Psoas muscle (tissue), 8 donors: ENCODE results near the gene BRINP3. TPM values are rescaled to one million over a fixed set of nuclear protein-coding genes. Genes with fewer than 3 reads are reported as not detected.

ENCODE experiments used
- ATAC-seq, 4 donors: fragments of 200-7000 bp; cut with Tn5 transposase; one replicate each; pipeline ENCODE4 v1.9.1; 2020; ENCODE audit warnings: moderate library complexity in 3 of 4, mild to moderate bottlenecking in 2 of 4
- DNase-seq, 2 donors: peaks; one replicate each; pipeline ENCODE4 v3.0.0-alpha.2; 2020
- H3K27ac ChIP-seq: fragments of 200-600 bp; one replicate; pipeline ENCODE4 v1.8.0; 2022
- H3K27me3 ChIP-seq, 3 donors: fragments of 200-600 bp in 1 of 3; one replicate each; pipeline versions ENCODE4 v1.6.1 to v1.8.0; 2013 to 2022; ENCODE audit warnings: low read length in 2 of 3, mild to moderate bottlenecking in 2 of 3, moderate library complexity in 1 of 3; ENCODE audit not compliant: insufficient read depth in 3 of 3
- H3K36me3 ChIP-seq, 2 donors: fragments of 200-600 bp in 1 of 2; one replicate each; pipeline versions ENCODE4 v1.6.1 to v1.8.0; 2013 to 2022; ENCODE audit warnings: low read depth in 1 of 2, mild to moderate bottlenecking in 1 of 2, moderate library complexity in 1 of 2; ENCODE audit not compliant: insufficient read depth in 1 of 2
- H3K4me1 ChIP-seq: fragments of 200-600 bp; one replicate; pipeline ENCODE4 v1.8.0; 2022
- H3K4me3 ChIP-seq: fragments of 200-600 bp; one replicate; pipeline ENCODE4 v1.8.0; 2022; ENCODE audit warnings: mild to moderate bottlenecking
- H3K9me3 ChIP-seq: fragments of 200-600 bp; one replicate; pipeline ENCODE4 v1.8.0; 2022
- WGBS, 3 donors: extraction: QIAGEN DNeasy Blood & Tissue Kit; methylation state at CpG; one replicate each; pipeline versions ENCODE4 v1.1.6 to v1.1.7; 2013; 5-methylcytosine and 5-hydroxymethylcytosine counted together
- intact Hi-C, 2 donors: fragments of 100-400 bp; cut with DNase I; formaldehyde crosslinking; loops; one replicate each; pipeline versions ENCODE4 v1.11.0 to v1.14.2; 2022
- polyA plus RNA-seq, 3 donors: library from polyadenylated mRNA; stranded (reverse); fragments of 200-250 nt; gene quantifications; one replicate each; pipeline ENCODE4 v1.2.3, GENCODE V29; 2013
- total RNA-seq, 4 donors: library from RNA; stranded (reverse); fragmentation: NEBNext Ultra II Directional in 2 of 4; extraction: Animal tissue kit (Norgen Biotek cat#: 25700) in 2 of 4; gene quantifications; one replicate each; pipeline versions ENCODE4 v1.2.1 to v1.2.4, GENCODE V29; 2021 to 2023
- TF ChIP-seq, protein P1 (sequence below): fragments of 200-600 bp; IDR thresholded peaks from one replicate; pipeline ENCODE4 v1.8.0; 2022; ENCODE audit warnings: antibody characterized with exemption
- donor health status: healthy with polysubstance abuse.
- donor health status: DM: no; HTN: no; CAD: no; lungs with moderate emphysema.
- donor health status: Bipolar disorder and iron deficiency.
- donor health status: healthy.
- donor health status: DM: yes; HTN: yes; CAD: no.
- donor health status: DM: no; HTN: no; CAD: no.
- donor health status: DM: no; HTN: no; CAD: no.
- donor health status: DM: yes; HTN: yes; CAD: no.

Gene BRINP3
- total and polyA plus RNA-seq, 7 donors: 0.09 to 0.45 TPM; not detected in 5

DNA sequence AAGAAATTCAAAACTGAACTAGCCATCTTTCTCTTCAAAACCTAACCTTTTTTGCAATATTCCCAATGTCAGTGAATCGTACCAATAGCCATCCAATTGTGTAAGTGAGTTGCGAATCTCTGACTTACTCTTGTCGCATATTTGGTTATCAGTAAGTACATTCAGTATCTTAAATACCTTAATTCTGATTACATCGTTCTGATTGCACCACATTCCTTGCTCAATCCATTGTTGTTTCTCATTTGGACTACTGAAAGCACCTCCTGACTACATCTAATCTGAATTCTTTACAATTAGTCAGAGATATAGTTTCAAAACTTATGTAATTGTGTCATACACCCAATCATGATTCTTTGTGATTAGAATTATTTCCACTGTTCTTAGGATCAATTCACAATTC, 16.8 kb upstream of the BRINP3 start:
- Histone ChIP-seq H3K36me3 (no peaks in the 10 kb centered on the region), H3K4me1 (no peaks in the 10 kb centered on the region), H3K9me3 (no peaks in the 10 kb centered on the region), H3K27ac (no peak overlapping the region), H3K27me3 (no peaks in the 10 kb centered on the region), H3K4me3 (no peak overlapping the region)
- intact Hi-C loops: no loop called here
- DNase-seq (no peak), ATAC-seq (no peak)
- WGBS, 3 donors: 82 to 93% (median 88%) methylated on average over 4 of the region's 4 CpGs
- TF ChIP-seq, protein P1, sequence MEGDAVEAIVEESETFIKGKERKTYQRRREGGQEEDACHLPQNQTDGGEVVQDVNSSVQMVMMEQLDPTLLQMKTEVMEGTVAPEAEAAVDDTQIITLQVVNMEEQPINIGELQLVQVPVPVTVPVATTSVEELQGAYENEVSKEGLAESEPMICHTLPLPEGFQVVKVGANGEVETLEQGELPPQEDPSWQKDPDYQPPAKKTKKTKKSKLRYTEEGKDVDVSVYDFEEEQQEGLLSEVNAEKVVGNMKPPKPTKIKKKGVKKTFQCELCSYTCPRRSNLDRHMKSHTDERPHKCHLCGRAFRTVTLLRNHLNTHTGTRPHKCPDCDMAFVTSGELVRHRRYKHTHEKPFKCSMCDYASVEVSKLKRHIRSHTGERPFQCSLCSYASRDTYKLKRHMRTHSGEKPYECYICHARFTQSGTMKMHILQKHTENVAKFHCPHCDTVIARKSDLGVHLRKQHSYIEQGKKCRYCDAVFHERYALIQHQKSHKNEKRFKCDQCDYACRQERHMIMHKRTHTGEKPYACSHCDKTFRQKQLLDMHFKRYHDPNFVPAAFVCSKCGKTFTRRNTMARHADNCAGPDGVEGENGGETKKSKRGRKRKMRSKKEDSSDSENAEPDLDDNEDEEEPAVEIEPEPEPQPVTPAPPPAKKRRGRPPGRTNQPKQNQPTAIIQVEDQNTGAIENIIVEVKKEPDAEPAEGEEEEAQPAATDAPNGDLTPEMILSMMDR: no peak

DNA sequence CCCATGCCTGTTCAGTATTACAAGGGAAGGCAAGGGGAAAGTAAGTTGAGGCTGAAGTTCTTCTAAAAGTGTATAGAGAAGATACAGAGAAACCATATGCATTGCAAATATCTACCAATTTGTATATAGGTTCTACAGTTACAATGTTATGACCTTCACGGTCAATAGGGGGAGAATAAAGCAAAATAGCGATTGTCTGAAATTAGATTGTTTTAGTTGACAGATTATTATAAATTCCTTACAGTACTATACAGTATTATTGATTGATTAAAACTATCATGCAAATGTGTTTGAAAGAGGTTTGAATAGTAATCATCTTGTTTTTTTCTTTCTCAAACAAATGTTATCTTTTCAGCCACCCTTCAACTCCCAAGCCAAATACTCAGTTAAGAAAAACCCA, 13.7 kb upstream of the BRINP3 start:
- no peak overlapping the region for H3K27ac ChIP-seq
- H3K4me1 ChIP-seq: no peaks in the 10 kb centered on the region
- WGBS, 3 donors: 93 to 98% (median 96%) methylated on average over 2 of the region's 2 CpGs
- no peaks in the 10 kb centered on the region for H3K36me3 ChIP-seq
- no peak for ATAC-seq
- no peak overlapping the region for H3K4me3 ChIP-seq
- no peak for DNase-seq
- TF ChIP-seq, protein P1: no peak
- no peaks in the 10 kb centered on the region for H3K9me3 ChIP-seq
- intact Hi-C loops: no loop called here
- H3K27me3 ChIP-seq: no peaks in the 10 kb centered on the region

DNA sequence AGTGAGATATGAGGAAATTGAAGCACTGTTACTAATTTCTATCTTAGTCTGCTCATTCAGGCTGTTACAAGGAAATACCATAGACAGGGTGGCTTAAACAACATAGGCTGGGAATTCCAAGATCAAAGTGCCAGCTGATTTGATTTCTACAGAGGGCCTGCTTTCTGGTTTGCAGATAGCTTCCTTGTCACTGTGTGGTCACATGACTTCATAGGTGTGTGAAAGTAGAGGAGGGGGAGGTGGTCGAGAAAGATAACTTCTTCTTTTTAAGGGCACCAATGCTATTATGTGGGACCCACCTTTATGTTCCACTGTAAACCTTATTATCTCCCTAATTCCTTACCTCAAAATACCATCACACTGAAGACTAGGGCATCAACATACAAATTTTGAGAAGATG, 6.4 kb upstream of the BRINP3 start:
- no peak overlapping the region for H3K4me3 ChIP-seq
- DNase-seq (no peak), ATAC-seq (no peak)
- TF ChIP-seq, protein P1: no peak
- peaks cover 0 to 4% (median 0%) of the 10 kb centered on the region in 3 donors for H3K27me3 ChIP-seq
- no peaks in the 10 kb centered on the region for H3K9me3 ChIP-seq
- 64 to 91% (median 67%) methylated on average over 1 of the region's 1 CpG for WGBS, 3 donors
- no peaks in the 10 kb centered on the region for H3K36me3 ChIP-seq
- H3K4me1 ChIP-seq: no peaks in the 10 kb centered on the region
- H3K27ac ChIP-seq: no peak overlapping the region
- intact Hi-C loops: no loop called here

DNA sequence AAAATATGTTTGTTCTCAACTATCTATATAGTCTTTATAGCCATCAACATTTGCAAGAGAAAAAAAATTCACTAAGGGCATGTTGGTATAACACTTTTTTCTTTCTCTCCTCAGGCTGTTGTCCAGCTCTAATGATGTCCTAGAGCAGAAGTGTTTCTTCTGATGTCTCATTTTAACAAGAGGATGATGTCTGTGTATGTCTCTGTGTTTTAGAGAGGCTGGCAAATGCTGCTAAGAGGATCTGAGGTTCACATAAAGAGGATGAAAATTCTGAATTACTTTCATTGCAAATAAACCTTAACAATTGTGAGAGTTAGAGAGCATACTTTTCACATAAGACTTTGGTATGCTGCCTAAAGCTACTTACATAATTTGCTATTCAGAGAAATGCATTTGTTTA, 2.6 kb upstream of the BRINP3 start:
- H3K4me3 ChIP-seq: no peak overlapping the region
- no peaks in the 10 kb centered on the region for H3K36me3 ChIP-seq
- intact Hi-C loops: no loop called here
- H3K27me3 ChIP-seq: peaks cover 0 to 19% (median 5%) of the 10 kb centered on the region in 3 donors
- H3K27ac ChIP-seq: no peak overlapping the region
- no peaks in the 10 kb centered on the region for H3K4me1 ChIP-seq
- no peaks in the 10 kb centered on the region for H3K9me3 ChIP-seq
- TF ChIP-seq, protein P1: no peak
- DNase-seq (no peak), ATAC-seq (no peak)

DNA sequence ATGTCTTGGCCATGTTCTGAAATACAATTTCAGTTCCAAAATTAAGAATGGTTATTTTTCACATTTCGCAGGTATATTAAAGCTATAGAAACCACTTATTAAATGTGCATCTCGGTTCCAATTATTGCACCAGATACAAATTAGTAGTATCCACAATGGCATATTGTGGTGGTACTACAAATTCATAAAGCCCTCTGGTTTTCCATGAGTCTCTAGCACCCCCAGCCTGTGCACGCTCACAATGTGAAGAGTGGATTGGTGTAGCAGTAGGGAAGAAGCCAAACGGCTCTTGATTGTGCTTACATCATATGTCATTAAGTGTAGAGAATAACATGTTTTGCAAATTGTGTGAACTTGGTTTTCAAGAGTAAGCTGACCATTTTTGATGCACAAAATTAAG, 1.9 kb upstream of the BRINP3 start:
- TF ChIP-seq, protein P1: no peak
- WGBS, 3 donors: 46 to 53% (median 46%) methylated on average over 4 of the region's 4 CpGs

More for the DNA sequence above, 1.9 kb upstream of the BRINP3 start:
- H3K36me3 ChIP-seq: no peaks in the 10 kb centered on the region
- intact Hi-C loops: no loop called here
- ATAC-seq (no peak), DNase-seq (no peak)
- H3K27ac ChIP-seq: no peak overlapping the region
- H3K27me3 ChIP-seq: peaks cover 0 to 23% (median 6%) of the 10 kb centered on the region in 3 donors
- H3K4me3 ChIP-seq: no peak overlapping the region
- H3K4me1 ChIP-seq: no peaks in the 10 kb centered on the region
- H3K9me3 ChIP-seq: no peaks in the 10 kb centered on the region
